Measurements from ENCODE around the gene TRAF3IP3. TPM values are rescaled to one million over a fixed set of nuclear protein-coding genes. Genes with fewer than 3 reads are reported as not detected.

Gene TRAF3IP3
- polyA plus RNA-seq, 1 donor from 2014 or later: not detected

DNA sequence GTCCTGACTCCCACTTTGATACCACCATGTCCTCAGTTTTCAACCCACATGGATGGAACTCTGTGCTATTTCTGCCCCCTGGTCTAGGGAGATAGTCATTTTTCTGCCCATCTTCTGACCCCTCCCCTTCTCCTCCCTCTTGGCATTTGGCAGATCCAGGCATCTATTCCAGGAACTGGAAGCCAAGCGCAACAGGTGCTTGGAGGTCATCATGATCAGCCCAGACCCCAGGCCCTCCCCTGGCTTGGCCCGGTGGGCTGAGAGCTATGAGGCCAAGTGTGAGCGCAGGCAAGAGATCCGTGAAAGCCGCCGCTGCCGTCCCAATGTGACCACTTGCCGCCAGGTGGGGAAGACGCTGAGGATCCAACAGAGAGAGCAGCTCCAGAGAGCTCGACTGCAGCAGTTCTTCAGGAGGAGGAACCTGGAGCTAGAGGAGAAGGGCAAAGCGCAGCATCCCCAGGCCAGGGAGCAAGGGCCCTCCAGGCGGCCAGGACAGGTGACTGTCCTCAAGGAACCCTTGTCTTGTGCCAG lies 4.0 kb downstream of the TRAF3IP3 start:
- Histone ChIP-seq H4K20me1 (ENCODE audit: insufficient read depth) (no peaks in the 10 kb centered on the region), H3K27ac (ENCODE audit: low read length) (no peak overlapping the region), H3K9ac (ENCODE audit: low read length) (no peak overlapping the region), H3K27me3 (ENCODE audit: insufficient read depth, low read depth, low read length) (no peaks in the 10 kb centered on the region), H3K4me2 (ENCODE audit: low read length) (no peak overlapping the region), H3F3A (ENCODE audit: insufficient read depth, low read length, poor library complexity, severe bottlenecking) (no peaks in the 10 kb centered on the region), H3K36me3 (ENCODE audit: insufficient read depth, low read length) (no peaks in the 10 kb centered on the region), H3K79me2 (replicated peaks; ENCODE audit: insufficient read depth, low read length) (no peaks in the 10 kb centered on the region), H3K9me3 (ENCODE audit: low read length) (no peaks in the 10 kb centered on the region), H3K9me2 (ENCODE audit: insufficient read depth, low read length) (no peaks in the 10 kb centered on the region), H2AFZ (ENCODE audit: low read depth, low read length) (no peak overlapping the region), H3K4me3 (ENCODE audit: low read length) (no peak overlapping the region)
- no peak for TF ChIP-seq TAF1 (IDR thresholded peaks at IDR 0.05; ENCODE audit: low read depth)
- no peak for TF ChIP-seq EZH2 (IDR thresholded peaks at IDR 0.05; ENCODE audit: borderline replicate concordance, insufficient read depth, low read length, poor library complexity, severe bottlenecking)
- TF ChIP-seq REST (IDR thresholded peaks at IDR 0.05; ENCODE audit: borderline replicate concordance): no peak
- TF ChIP-seq POLR2AphosphoS5 (IDR thresholded peaks at IDR 0.05): no peak
- no peak for TF ChIP-seq CTCF (IDR thresholded peaks at IDR 0.05; ENCODE audit: poor library complexity, severe bottlenecking)
- no peak for TF ChIP-seq SMC3 (conservative IDR thresholded peaks at IDR 0.05; ENCODE audit: poor library complexity)
- TF ChIP-seq EP300 (conservative IDR thresholded peaks at IDR 0.05; ENCODE audit: poor library complexity, severe bottlenecking): no peak
- no peak for TF ChIP-seq MXI1 (conservative IDR thresholded peaks at IDR 0.05; ENCODE audit: poor library complexity, severe bottlenecking)
- TF ChIP-seq RAD21 (conservative IDR thresholded peaks at IDR 0.05): no peak

DNA sequence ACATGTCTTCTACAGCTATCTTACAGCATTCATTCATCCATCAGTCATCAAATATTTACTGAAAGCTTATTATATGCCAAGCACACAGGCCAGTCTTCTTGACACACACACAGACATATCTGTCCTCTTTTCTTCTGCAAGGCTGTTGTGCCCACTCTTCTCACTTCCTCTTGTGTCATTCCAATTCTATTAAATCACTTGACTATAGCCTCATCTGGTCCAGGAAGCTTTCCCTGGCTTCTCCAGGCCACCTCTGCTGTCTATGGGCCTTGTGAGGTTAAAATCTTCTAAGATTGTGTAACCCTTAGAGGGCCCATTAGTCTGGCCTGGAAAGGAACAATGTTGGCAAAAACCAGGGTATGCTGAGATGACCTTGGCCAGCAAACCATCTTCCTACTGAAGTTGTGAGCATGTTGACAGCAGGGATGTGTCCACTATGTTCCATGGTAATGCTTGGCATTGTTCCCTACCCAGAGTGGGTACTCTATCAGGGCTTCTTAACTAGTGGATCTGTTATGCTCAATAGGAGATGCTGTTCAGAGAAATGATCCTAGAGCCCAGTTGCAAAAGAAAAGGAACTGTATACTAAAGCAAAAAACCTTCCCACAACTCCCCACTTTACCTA lies 5.3 kb downstream of the TRAF3IP3 start:
- no peak overlapping the region for H3K9ac ChIP-seq (ENCODE audit: low read length)
- H3F3A ChIP-seq (ENCODE audit: insufficient read depth, low read length, poor library complexity, severe bottlenecking): no peaks in the 10 kb centered on the region
- no peak overlapping the region for H3K4me2 ChIP-seq (ENCODE audit: low read length)
- no peak overlapping the region for H3K27ac ChIP-seq (ENCODE audit: low read length)
- no peak overlapping the region for H2AFZ ChIP-seq (ENCODE audit: low read depth, low read length)
- no peaks in the 10 kb centered on the region for H3K9me2 ChIP-seq (ENCODE audit: insufficient read depth, low read length)
- H3K4me3 ChIP-seq (ENCODE audit: low read length): no peak overlapping the region
- H3K36me3 ChIP-seq (ENCODE audit: insufficient read depth, low read length): no peaks in the 10 kb centered on the region
- H3K9me3 ChIP-seq (ENCODE audit: low read length): no peaks in the 10 kb centered on the region
- H4K20me1 ChIP-seq (ENCODE audit: insufficient read depth): no peaks in the 10 kb centered on the region
- TF ChIP-seq SMC3 (conservative IDR thresholded peaks at IDR 0.05; ENCODE audit: poor library complexity) (no peak), EZH2 (IDR thresholded peaks at IDR 0.05; ENCODE audit: borderline replicate concordance, insufficient read depth, low read length, poor library complexity, severe bottlenecking) (no peak), TAF1 (IDR thresholded peaks at IDR 0.05; ENCODE audit: low read depth) (no peak), POLR2AphosphoS5 (IDR thresholded peaks at IDR 0.05) (no peak), REST (IDR thresholded peaks at IDR 0.05; ENCODE audit: borderline replicate concordance) (no peak), RAD21 (conservative IDR thresholded peaks at IDR 0.05) (no peak), EP300 (conservative IDR thresholded peaks at IDR 0.05; ENCODE audit: poor library complexity, severe bottlenecking) (no peak), CTCF (IDR thresholded peaks at IDR 0.05; ENCODE audit: poor library complexity, severe bottlenecking) (no peak), MXI1 (conservative IDR thresholded peaks at IDR 0.05; ENCODE audit: poor library complexity, severe bottlenecking) (no peak)
- no peaks in the 10 kb centered on the region for H3K27me3 ChIP-seq (ENCODE audit: insufficient read depth, low read depth, low read length)
- H3K79me2 ChIP-seq (replicated peaks; ENCODE audit: insufficient read depth, low read length): no peaks in the 10 kb centered on the region

All from neural cell (in vitro differentiated cells).